ENCODE results near the gene SIAH2. TPM values are rescaled to one million over a fixed set of nuclear protein-coding genes. Genes with fewer than 3 reads are reported as not detected.

SIAH2 gene
- total and polyA plus RNA-seq, 9 of the 15 experiments (the other 6 are each of a cell fraction or from before 2014, with no cell fraction given), result 4.8 to 39.0 (median 29.9) TPM

DNA sequence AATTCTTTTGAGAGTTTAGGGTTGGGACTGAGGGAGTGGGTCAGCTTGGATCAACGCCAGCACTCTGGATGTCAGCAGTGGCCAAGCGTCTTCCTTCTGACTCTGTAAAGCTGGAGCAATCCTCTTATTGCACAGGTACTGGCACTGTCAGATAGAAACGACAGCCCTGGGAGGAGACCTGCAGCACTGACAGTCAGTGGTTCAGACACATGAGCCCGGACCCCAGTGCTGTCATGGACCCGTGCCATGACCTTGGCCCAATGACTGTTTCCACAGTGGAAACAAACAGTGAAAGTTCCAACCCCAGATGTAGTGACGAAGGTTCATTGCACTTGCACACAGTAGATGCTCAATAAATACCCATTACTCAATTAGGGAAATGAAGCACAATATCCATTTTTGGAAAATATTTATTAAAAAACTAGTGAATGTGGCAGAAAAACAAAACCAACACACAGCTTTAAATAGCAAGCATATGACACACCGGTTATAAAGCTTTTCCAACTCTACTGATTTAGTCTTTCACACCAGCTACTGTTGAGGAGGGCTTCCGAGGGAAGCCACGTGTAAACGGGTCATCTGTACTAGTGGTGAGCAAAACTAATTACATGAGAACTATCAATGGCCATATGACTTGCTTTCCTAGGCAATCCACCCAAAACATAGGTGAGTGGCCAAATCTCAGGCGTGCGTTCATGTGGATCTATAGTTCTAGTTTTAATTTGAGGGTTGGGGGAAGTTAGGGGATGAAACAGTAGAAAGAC, 22.1 kb downstream of the SIAH2 start:
- H3K4me3 ChIP-seq, result no peak overlapping the region
- ATAC-seq, result no peak; the same call in 2 of the 3 replicates
- H3K9me3 ChIP-seq (replicated peaks; ENCODE audit: control insufficient read depth, insufficient read depth, low read depth, low read length), result no peaks in the 10 kb centered on the region
- peak; percentile 70 for TF ChIP-seq NFIC (IDR thresholded peaks at IDR 0.05)
- TF ChIP-seq RBM25 (IDR thresholded peaks at IDR 0.05; ENCODE audit: low read depth, low read length, severe bottlenecking), result peak; percentile 17
- no peak for TF ChIP-seq PHB2 (IDR thresholded peaks at IDR 0.05; ENCODE audit: low read depth)
- TF ChIP-seq, protein P1, sequence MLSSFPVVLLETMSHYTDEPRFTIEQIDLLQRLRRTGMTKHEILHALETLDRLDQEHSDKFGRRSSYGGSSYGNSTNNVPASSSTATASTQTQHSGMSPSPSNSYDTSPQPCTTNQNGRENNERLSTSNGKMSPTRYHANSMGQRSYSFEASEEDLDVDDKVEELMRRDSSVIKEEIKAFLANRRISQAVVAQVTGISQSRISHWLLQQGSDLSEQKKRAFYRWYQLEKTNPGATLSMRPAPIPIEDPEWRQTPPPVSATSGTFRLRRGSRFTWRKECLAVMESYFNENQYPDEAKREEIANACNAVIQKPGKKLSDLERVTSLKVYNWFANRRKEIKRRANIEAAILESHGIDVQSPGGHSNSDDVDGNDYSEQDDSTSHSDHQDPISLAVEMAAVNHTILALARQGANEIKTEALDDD (IDR thresholded peaks at IDR 0.05), result peak; percentile 61; the same call in 1 of the 2 replicates
- H3K4me2 ChIP-seq (ENCODE audit: insufficient read depth, low read length), result no peak overlapping the region
- 66% methylated on average over 12 of the region's 12 CpGs for WGBS (ENCODE audit: insufficient coverage, low coverage, missing lambda C conversion rate)
- FAIRE-seq, result no peak
- intact Hi-C loops (cut with micrococcal nuclease) (no loop called here), in situ Hi-C loops (cut with MboI) (no loop called here)
- CTCF ChIA-PET (ENCODE audit: low intra/inter-chr PET ratio), result interaction anchor here (0.6 kb wide), 1 partner anchor 214 kb away, joined by 3 read pairs; no protein-coding TSS in a partner anchor
- POLR2A ChIA-PET, result interaction anchor here (0.8 to 0.9 kb wide), 2 partner anchors 14 to 16 kb away, joined by 3 to 4 read pairs; no protein-coding TSS in a partner anchor
- H4K20me1 ChIP-seq (replicated peaks; ENCODE audit: control insufficient read depth, insufficient read depth, low read length), result no peaks in the 10 kb centered on the region; the same call in 1 of the 2 replicates
- H3K27ac ChIP-seq (ENCODE audit: extremely low read depth, low read depth, low read length), result no peak overlapping the region
- no TSS peak for BruUV-seq (replicated peaks)
- no peak overlapping the region for H2AFZ ChIP-seq (ENCODE audit: low read depth, low read length)
- peaks cover 48% of the 10 kb centered on the region for H3K79me2 ChIP-seq (ENCODE audit: control insufficient read depth, insufficient read depth, low read length)
- no peak for DNase-seq (ENCODE audit: extremely low read depth in 1 of 4, low spot score in 3 of 4)
- no peaks in the 10 kb centered on the region for H3K27me3 ChIP-seq (ENCODE audit: control insufficient read depth in 2 of 2, insufficient read depth in 2 of 2, low read length in 2 of 2)
- H3K4me1 ChIP-seq (replicated peaks in 1 of 2; ENCODE audit: control insufficient read depth in 2 of 2, insufficient read depth in 2 of 2, low read length in 2 of 2), result peaks cover 19 to 54% of the 10 kb centered on the region in 2 experiments
- H3K9ac ChIP-seq (ENCODE audit: insufficient read depth in 1 of 2, low read depth in 2 of 2, low read length in 2 of 2), result no peak overlapping the region
- peaks cover 25% of the 10 kb centered on the region for H3K36me3 ChIP-seq (ENCODE audit: control insufficient read depth, insufficient read depth, low read length)
- no peaks in the 10 kb centered on the region for H3K9me1 ChIP-seq (ENCODE audit: control insufficient read depth, insufficient read depth, low read length)
